ENCODE data around the gene CRTAC1.
A peak's percentile ranks its signal among the peaks of the same experiment; 100 is the strongest.

Gene CRTAC1, protein sequence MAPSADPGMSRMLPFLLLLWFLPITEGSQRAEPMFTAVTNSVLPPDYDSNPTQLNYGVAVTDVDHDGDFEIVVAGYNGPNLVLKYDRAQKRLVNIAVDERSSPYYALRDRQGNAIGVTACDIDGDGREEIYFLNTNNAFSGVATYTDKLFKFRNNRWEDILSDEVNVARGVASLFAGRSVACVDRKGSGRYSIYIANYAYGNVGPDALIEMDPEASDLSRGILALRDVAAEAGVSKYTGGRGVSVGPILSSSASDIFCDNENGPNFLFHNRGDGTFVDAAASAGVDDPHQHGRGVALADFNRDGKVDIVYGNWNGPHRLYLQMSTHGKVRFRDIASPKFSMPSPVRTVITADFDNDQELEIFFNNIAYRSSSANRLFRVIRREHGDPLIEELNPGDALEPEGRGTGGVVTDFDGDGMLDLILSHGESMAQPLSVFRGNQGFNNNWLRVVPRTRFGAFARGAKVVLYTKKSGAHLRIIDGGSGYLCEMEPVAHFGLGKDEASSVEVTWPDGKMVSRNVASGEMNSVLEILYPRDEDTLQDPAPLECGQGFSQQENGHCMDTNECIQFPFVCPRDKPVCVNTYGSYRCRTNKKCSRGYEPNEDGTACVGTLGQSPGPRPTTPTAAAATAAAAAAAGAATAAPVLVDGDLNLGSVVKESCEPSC

DNA sequence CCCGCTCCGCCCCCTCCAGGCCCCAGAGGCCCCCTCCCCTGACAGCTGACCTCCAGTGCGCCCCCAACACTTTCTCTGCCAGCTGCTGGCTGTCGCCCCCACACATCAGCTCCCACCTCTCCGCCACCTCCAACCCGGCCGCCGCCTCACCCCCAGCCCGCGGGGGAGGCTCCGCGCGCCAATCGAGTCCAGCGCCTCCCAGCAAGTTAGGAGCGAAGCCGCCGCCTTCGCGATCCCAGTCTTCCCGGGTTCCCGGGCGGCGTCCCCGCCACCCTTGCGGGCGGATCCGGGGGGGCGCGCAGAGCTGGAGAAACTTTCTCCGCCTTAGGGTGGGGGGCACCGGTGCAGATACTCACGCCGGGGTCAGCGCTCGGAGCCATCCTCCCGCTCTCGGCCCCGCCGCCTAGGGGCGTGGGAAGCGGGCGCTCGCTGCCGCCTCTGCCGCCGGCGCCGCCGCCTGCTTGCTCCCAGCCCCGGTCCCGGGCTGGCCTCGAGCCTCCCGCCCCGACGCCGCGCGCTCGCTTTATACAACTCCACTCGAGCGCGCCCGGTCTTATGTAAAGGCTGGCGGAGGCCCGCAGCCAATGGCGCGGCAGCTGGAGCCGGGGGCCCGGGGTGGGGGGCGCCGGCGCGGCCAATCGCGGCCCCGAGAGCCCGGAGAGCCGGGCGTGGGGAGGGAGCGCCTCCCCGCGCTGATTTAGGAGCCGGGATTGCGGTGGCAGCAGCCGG lies at the start of gene CRTAC1:
TSS of gene CRTAC1 (minus strand) at position 529 of the 729 bp plus-strand sequence. CDS start at position 380, 149 bp downstream.
- Histone ChIP-seq H3K36me3 (no peaks in the 10 kb centered on the region), H3K4me1 (peaks cover 5 to 26% (median 23%) of the 10 kb centered on the region in 4 donors), H3K4me3 (peak within 1 kb of the TSS; percentile 46 to 58), H3K9me3 (no peaks in the 10 kb centered on the region), H3K27ac (no peak within 1 kb of the TSS), H3K27me3 (peaks cover 0 to 69% of the 10 kb centered on the region in 2 donors)
- intact Hi-C loops (cut with DNase I; ENCODE audit: low total_unique reads), result no loop called here
- TF ChIP-seq, protein P1, sequence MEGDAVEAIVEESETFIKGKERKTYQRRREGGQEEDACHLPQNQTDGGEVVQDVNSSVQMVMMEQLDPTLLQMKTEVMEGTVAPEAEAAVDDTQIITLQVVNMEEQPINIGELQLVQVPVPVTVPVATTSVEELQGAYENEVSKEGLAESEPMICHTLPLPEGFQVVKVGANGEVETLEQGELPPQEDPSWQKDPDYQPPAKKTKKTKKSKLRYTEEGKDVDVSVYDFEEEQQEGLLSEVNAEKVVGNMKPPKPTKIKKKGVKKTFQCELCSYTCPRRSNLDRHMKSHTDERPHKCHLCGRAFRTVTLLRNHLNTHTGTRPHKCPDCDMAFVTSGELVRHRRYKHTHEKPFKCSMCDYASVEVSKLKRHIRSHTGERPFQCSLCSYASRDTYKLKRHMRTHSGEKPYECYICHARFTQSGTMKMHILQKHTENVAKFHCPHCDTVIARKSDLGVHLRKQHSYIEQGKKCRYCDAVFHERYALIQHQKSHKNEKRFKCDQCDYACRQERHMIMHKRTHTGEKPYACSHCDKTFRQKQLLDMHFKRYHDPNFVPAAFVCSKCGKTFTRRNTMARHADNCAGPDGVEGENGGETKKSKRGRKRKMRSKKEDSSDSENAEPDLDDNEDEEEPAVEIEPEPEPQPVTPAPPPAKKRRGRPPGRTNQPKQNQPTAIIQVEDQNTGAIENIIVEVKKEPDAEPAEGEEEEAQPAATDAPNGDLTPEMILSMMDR (IDR thresholded peaks at IDR 0.05), result no peak
- DNase-seq, result peak; percentile 60 to 77

DNA sequence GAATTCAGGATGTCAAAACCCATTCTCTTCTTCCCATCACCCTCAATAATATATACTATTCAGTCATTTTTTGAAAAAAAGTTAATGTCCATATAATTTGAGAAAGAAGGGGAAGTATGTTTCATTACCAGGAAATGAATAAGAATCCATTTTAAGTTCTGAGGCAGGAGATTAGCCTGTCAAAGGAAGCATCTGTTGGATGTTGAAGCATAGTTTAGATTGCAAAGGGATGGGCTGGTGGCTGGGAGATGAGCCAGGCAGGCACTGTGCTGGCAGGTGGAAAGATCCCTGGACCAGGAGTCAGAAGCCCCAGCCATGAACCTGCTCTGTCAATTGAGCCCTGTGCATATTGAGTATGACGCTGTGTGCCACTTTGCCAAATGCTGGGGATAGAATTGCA lies 48.4 kb upstream of the CRTAC1 start:
- TF ChIP-seq, protein P1 (IDR thresholded peaks at IDR 0.05), result no peak
- Histone ChIP-seq H3K36me3 (no peaks in the 10 kb centered on the region), H3K9me3 (no peaks in the 10 kb centered on the region), H3K27ac (no peak overlapping the region), H3K4me3 (no peak overlapping the region), H3K27me3 (peaks cover 0 to 12% of the 10 kb centered on the region in 2 donors), H3K4me1 (no peaks in the 10 kb centered on the region)
- intact Hi-C loops (cut with DNase I; ENCODE audit: low total_unique reads), result no loop called here
- no peak for DNase-seq

DNA sequence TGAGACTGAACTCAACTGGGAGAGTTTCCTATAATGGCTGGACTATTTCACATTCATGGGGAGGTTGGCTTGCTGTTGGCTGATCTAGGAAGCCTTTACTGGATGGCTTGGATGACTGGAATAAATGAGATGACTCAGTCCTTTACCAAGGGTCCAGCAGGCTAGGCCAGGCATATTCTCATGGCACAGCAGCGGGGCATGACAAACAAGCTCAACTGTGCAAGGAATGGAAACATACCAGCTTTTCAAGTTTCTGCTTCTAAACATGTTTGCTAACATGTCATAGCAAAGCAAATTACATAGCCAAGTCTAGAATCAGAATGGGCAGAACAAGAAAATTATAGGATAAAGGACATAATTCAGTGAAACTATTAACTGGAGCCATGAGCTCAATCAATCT lies 46.8 kb upstream of the CRTAC1 start:
- Histone ChIP-seq H3K9me3 (no peaks in the 10 kb centered on the region), H3K4me3 (no peak overlapping the region), H3K36me3 (no peaks in the 10 kb centered on the region), H3K4me1 (no peaks in the 10 kb centered on the region), H3K27ac (no peak overlapping the region), H3K27me3 (peaks cover 0 to 18% of the 10 kb centered on the region in 2 donors)
- intact Hi-C loops (cut with DNase I; ENCODE audit: low total_unique reads), result no loop called here
- TF ChIP-seq, protein P1 (IDR thresholded peaks at IDR 0.05), result no peak
- DNase-seq, result no peak

DNA sequence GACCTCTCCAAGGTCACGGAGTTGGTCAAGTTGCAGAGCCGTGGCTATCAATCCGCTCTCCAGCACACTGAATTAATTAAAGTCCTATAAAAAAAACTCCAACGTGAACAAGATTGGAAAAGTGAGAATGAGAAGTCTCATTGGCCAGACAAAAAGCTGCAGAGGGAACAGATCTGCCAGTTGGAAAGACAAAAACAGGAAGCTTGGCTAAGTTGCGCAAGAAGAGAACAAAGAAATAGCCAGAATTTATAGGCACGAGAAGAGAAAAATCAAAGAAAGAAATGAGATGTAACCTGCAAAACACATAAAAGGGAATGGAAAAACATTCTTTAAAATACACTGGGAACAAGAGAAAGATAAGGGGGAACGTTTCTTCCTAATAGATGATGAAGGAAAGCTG lies 45.7 kb upstream of the CRTAC1 start:
- H3K9me3 ChIP-seq, result no peaks in the 10 kb centered on the region
- no peak overlapping the region for H3K4me3 ChIP-seq
- intact Hi-C loops (cut with DNase I; ENCODE audit: low total_unique reads), result no loop called here
- H3K36me3 ChIP-seq, result no peaks in the 10 kb centered on the region
- DNase-seq, result no peak
- peaks cover 0 to 23% of the 10 kb centered on the region in 2 donors for H3K27me3 ChIP-seq
- no peaks in the 10 kb centered on the region for H3K4me1 ChIP-seq
- H3K27ac ChIP-seq, result no peak overlapping the region
- TF ChIP-seq, protein P1 (IDR thresholded peaks at IDR 0.05), result no peak

DNA sequence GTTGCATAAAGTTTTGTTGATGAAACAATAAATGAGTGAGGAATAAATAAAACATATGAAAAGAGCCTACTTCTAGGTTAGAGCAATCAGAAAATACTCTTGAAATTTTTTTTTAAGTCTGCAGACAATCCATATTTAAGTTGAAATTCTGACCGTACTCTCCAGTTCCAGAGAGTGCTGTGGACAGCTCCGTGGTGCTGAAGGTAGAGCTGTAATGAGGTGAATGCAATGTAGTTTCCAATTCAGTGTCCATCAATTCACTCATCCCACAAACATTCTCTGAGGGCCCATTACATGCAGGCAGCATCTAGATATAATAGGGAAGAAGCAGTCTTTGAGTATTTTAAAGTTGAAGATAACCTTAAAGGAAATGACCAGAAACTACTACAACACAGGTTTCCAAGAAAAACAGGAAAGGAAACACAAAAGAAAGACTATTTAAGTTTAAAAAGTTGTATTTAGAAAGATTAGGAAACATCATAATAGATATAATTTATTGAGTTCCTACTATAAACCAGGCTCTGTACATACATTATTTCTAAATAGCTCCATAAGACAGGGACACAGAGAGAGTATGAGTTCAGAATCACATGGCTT lies 44.0 kb upstream of the CRTAC1 start:
- Histone ChIP-seq H3K27ac (no peak overlapping the region), H3K4me1 (no peaks in the 10 kb centered on the region), H3K4me3 (no peak overlapping the region), H3K27me3 (peaks cover 0 to 23% of the 10 kb centered on the region in 2 donors), H3K9me3 (no peaks in the 10 kb centered on the region), H3K36me3 (no peaks in the 10 kb centered on the region)
- intact Hi-C loops (cut with DNase I; ENCODE audit: low total_unique reads), result no loop called here
- DNase-seq, result no peak
- TF ChIP-seq, protein P1 (IDR thresholded peaks at IDR 0.05), result no peak

Data from tibial artery (tissue), 4 donors.